Fibroblast of skin of abdomen (primary cell): ENCODE results near the gene CD93.

Experiments
- DNase-seq: peaks from one replicate; pipeline ENCODE4 v3.0.0-alpha.2; 2013

Gene CD93

GRCh38 chr20:23083553-23084220, 2.4 kb downstream of the CD93 start:
- no peak for DNase-seq

- no peak for DNase-seq
These were observed 3.1 kb downstream of the CD93 start for GRCh38 chr20:23082846-23083552.

GRCh38 chr20:23081263-23081819, 4.8 kb downstream of the CD93 start:
- DNase-seq, result no peak

- no peak for DNase-seq
These were observed 5.6 kb downstream of the CD93 start for GRCh38 chr20:23080521-23080920.

GRCh38 chr20:23079926-23080325, 6.2 kb downstream of the CD93 start:
- no peak for DNase-seq

- no peak for DNase-seq
These were observed 7.1 kb downstream of the CD93 start for GRCh38 chr20:23079016-23079351.

- no peak for DNase-seq
These were observed 7.6 kb downstream of the CD93 start for GRCh38 chr20:23078351-23079015.

- no peak for DNase-seq
These were observed 8.8 kb downstream of the CD93 start for GRCh38 chr20:23077277-23077676.

- no peak for DNase-seq
These were observed 12.1 kb downstream of the CD93 start for GRCh38 chr20:23074052-23074451.

- no peak for DNase-seq
These were observed 13.1 kb downstream of the CD93 start for GRCh38 chr20:23072892-23073586.

- no peak for DNase-seq
These were observed 14.1 kb downstream of the CD93 start for GRCh38 chr20:23071996-23072395.

GRCh38 chr20:23071398-23071797, 14.7 kb downstream of the CD93 start:
- no peak for DNase-seq

- DNase-seq, result no peak
These were observed 17.0 kb downstream of the CD93 start for GRCh38 chr20:23069108-23069507.

- no peak for DNase-seq
These were observed 17.8 kb downstream of the CD93 start for GRCh38 chr20:23068283-23068682.

- no peak for DNase-seq
These were observed 19.4 kb downstream of the CD93 start for GRCh38 chr20:23066772-23067171.

GRCh38 chr20:23065266-23066201, 20.6 kb downstream of the CD93 start:
- DNase-seq, result no peak

GRCh38 chr20:23063581-23063980, 22.5 kb downstream of the CD93 start:
- no peak for DNase-seq

GRCh38 chr20:23063168-23063567, 23.0 kb downstream of the CD93 start:
- no peak for DNase-seq

- DNase-seq, result no peak
These were observed 23.5 kb downstream of the CD93 start for GRCh38 chr20:23062632-23063031.

- peak; percentile 80 for DNase-seq
These were observed 24.2 kb downstream of the CD93 start for GRCh38 chr20:23061734-23062561.

- no peak for DNase-seq
These were observed 24.9 kb downstream of the CD93 start for GRCh38 chr20:23061262-23061661.
